HCT116 (cell line): Measurements from ENCODE around the gene CSNK1E.

Experiments used
- CTCF ChIP-seq, 3 experiments: fragments of 200-600 bp in 1 of 3; sonication (generic) in 1 of 3; IDR thresholded peaks in 2 of 3; conservative IDR thresholded peaks in 1 of 3; 2 replicates each; pipeline ENCODE4 v1.5.1; 2012 to 2017; ENCODE audit warnings: low read depth in 2 of 3, low read length in 2 of 3, antibody characterized with exemption in 1 of 3, borderline replicate concordance in 1 of 3, control low read depth in 1 of 3, mild to moderate bottlenecking in 1 of 3, mixed read lengths in 1 of 3, mixed run types in 1 of 3, moderate library complexity in 1 of 3; ENCODE audit not compliant: insufficient read depth in 1 of 3
- MAX ChIP-seq: IDR thresholded peaks from 2 replicates; pipeline ENCODE4 v1.6.1; 2012
- POLR2A ChIP-seq: IDR thresholded peaks from 2 replicates; pipeline ENCODE4 v1.7.0; 2011; ENCODE audit warnings: borderline replicate concordance; ENCODE audit not compliant: insufficient read depth, insufficient read length; ENCODE audit errors: extremely low read depth
- YY1 ChIP-seq: IDR thresholded peaks from 2 replicates; pipeline ENCODE4 v1.6.1; 2011; ENCODE audit warnings: low read length, low read depth, moderate library complexity, mild to moderate bottlenecking; ENCODE audit not compliant: insufficient replicate concordance; ENCODE audit errors: extremely low read depth

- TF ChIP-seq CTCF (IDR thresholded peaks at IDR 0.05 in 2 of 3, conservative IDR thresholded peaks at IDR 0.05 in 1 of 3; ENCODE audit: borderline replicate concordance in 1 of 3, insufficient read depth in 1 of 3, low read depth in 2 of 3, low read length in 2 of 3) (no peak), POLR2A (no peak), YY1 (no peak), MAX (no peak)
Observed at GRCh38 chr22:38292694-38293093, 24.5 kb downstream of the CSNK1E start.
